Esophagus squamous epithelium (tissue), 5 donors: ENCODE measurements around the gene CAMP. TPM values are rescaled to one million over a fixed set of nuclear protein-coding genes. Genes with fewer than 3 reads are reported as not detected.
"Not testable (repeated sequence)": the region's sequence is repeated elsewhere in the genome, so short reads cannot be mapped to it uniquely, and the experiment has no call there.

Experiments
- DNase-seq: peaks from one replicate; lab custom pipeline; 2025; lab: John Stamatoyannopoulos, UW
- H3K27ac ChIP-seq, 4 donors: fragments of 200-600 bp; sonication (generic); one replicate each; pipeline ENCODE4 v1.5.1; 2016 to 2019; ENCODE audit warnings: mild to moderate bottlenecking in 1 of 4
- H3K27me3 ChIP-seq, 4 donors: fragments of 200-600 bp; sonication (generic); 1 replicate in 3 of 4; 2 replicates in 1 of 4; pipeline versions ENCODE4 v1.5.1 to v1.6.0; 2017 to 2021; ENCODE audit warnings: antibody characterized with exemption in 1 of 4
- H3K36me3 ChIP-seq, 3 donors: fragments of 200-600 bp; sonication (generic); one replicate each; pipeline ENCODE4 v1.5.1; 2016 to 2019
- H3K4me1 ChIP-seq, 3 donors: fragments of 200-600 bp; sonication (generic); one replicate each; pipeline ENCODE4 v1.5.1; 2017 to 2019
- H3K4me3 ChIP-seq, 4 donors: fragments of 200-600 bp; sonication (generic); 1 replicate in 3 of 4; 2 replicates in 1 of 4; pipeline ENCODE4 v1.5.1; 2016 to 2019; ENCODE audit warnings: mild to moderate bottlenecking in 2 of 4, moderate library complexity in 1 of 4
- H3K9me3 ChIP-seq, 3 donors: fragments of 200-600 bp; sonication (generic); one replicate each; pipeline ENCODE4 v1.5.1; 2016 to 2019
- POLR2A ChIP-seq, 4 donors: fragments of 450-650 bp; IDR thresholded peaks; one replicate each; pipeline ENCODE4 v1.6.1; 2017; ENCODE audit warnings: antibody characterized with exemption in 4 of 4, mild to moderate bottlenecking in 4 of 4, moderate library complexity in 3 of 4
- WGBS, 2 donors: methylation state at CpG; one replicate each; pipeline ENCODE4 v1.1.5; 2018; 5-methylcytosine and 5-hydroxymethylcytosine counted together
- intact Hi-C: fragments of 100-400 bp; cut with DNase I; formaldehyde crosslinking; loops from one replicate; pipeline ENCODE4 v1.15.0; 2022
- total RNA-seq, 4 donors: library from RNA; depleted of rRNA; stranded (reverse); fragments of >200 nt; gene quantifications; one replicate each; pipeline ENCODE4 v1.1.0, GENCODE V29; 2016
- TF ChIP-seq, protein P1 (sequence below), 6 experiments: fragments of 450-650 bp in 4 of 6; fragments of 200-600 bp in 2 of 6; sonication (generic) in 2 of 6; IDR thresholded peaks; one replicate each; pipeline ENCODE4 v1.5.1; 2016 to 2019; ENCODE audit warnings: antibody characterized with exemption in 6 of 6, mild to moderate bottlenecking in 4 of 6, moderate library complexity in 4 of 6
- donor health status: DM: yes; HTN: yes; CAD: no.

The CAMP gene
- total RNA-seq, 4 donors from 2014 or later = 0.76 TPM; not detected in 3

DNA sequence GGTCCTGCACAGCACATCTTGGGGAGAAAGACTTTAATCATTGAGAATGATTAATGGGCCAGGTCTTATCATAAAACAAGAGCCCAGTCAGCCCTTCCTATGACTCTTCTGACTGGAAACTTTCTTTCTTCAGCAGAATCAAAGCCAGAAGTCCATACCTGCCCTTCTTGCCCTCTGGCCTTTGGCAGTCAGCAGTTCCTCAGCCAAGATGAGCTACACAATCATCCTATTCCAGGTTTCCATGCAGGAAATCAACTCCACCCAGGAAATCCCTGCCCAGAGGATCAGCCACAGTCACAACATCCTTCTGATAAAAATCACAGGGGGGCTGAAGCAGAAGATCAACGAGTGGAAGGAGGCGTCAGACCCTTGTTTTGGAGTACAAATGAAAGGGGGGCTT, 44.5 kb downstream of the CAMP start:
- H3K4me3 ChIP-seq = no peak overlapping the region
- no peaks in the 10 kb centered on the region for H3K9me3 ChIP-seq
- peaks cover 0 to 48% (median 10%) of the 10 kb centered on the region in 3 donors for H3K36me3 ChIP-seq
- no peak for DNase-seq
- intact Hi-C loops = no loop called here
- peaks cover 16 to 48% (median 16%) of the 10 kb centered on the region in 3 donors for H3K4me1 ChIP-seq
- TF ChIP-seq, protein P1, sequence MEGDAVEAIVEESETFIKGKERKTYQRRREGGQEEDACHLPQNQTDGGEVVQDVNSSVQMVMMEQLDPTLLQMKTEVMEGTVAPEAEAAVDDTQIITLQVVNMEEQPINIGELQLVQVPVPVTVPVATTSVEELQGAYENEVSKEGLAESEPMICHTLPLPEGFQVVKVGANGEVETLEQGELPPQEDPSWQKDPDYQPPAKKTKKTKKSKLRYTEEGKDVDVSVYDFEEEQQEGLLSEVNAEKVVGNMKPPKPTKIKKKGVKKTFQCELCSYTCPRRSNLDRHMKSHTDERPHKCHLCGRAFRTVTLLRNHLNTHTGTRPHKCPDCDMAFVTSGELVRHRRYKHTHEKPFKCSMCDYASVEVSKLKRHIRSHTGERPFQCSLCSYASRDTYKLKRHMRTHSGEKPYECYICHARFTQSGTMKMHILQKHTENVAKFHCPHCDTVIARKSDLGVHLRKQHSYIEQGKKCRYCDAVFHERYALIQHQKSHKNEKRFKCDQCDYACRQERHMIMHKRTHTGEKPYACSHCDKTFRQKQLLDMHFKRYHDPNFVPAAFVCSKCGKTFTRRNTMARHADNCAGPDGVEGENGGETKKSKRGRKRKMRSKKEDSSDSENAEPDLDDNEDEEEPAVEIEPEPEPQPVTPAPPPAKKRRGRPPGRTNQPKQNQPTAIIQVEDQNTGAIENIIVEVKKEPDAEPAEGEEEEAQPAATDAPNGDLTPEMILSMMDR (IDR thresholded peaks at IDR 0.05) = no peak
- TF ChIP-seq POLR2A (IDR thresholded peaks at IDR 0.05) = no peak
- H3K27me3 ChIP-seq = no peaks in the 10 kb centered on the region
- peak overlapping the region; percentile 88 to 94 (median 92) for H3K27ac ChIP-seq
- WGBS, 2 donors = 20% methylated on average over 1 of the region's 2 CpGs; no CpG with 5 or more reads in 1 of the 2 donors

DNA sequence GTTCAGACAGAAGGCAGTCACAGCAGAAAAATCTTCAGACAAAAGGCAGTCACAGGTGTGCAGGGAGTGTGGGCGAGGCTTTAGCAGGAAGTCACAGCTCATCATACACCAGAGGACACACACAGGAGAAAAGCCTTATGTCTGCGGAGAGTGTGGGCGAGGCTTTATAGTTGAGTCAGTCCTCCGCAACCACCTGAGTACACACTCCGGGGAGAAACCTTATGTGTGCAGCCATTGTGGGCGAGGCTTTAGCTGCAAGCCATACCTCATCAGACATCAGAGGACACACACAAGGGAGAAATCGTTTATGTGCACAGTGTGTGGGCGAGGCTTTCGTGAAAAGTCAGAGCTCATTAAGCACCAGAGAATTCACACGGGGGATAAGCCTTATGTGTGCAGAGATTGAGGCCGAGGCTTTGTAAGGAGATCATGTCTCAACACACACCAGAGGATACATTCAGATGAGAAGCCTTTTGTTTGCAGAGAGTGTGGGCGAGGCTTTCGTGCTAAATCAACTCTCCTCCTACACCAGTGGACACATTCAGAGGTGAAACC, 45.2 kb downstream of the CAMP start:
- Histone ChIP-seq H3K36me3 (peaks cover 0 to 41% (median 10%) of the 10 kb centered on the region in 3 donors), H3K9me3 (no peaks in the 10 kb centered on the region), H3K27ac (peak overlapping the region; percentile 88 to 94 (median 92)), H3K4me3 (peak overlapping the region in 3 of 4 donors; percentile 10 to 41 (median 13)), H3K27me3 (no peaks in the 10 kb centered on the region), H3K4me1 (peaks cover 16 to 55% (median 19%) of the 10 kb centered on the region in 3 donors)
- no peak for DNase-seq
- WGBS, 2 donors = 51 to 52% methylated on average over 13 of the region's 13 CpGs
- TF ChIP-seq, protein P1 (IDR thresholded peaks at IDR 0.05) = no peak
- no peak for TF ChIP-seq POLR2A (IDR thresholded peaks at IDR 0.05)
- intact Hi-C loops = no loop called here

DNA sequence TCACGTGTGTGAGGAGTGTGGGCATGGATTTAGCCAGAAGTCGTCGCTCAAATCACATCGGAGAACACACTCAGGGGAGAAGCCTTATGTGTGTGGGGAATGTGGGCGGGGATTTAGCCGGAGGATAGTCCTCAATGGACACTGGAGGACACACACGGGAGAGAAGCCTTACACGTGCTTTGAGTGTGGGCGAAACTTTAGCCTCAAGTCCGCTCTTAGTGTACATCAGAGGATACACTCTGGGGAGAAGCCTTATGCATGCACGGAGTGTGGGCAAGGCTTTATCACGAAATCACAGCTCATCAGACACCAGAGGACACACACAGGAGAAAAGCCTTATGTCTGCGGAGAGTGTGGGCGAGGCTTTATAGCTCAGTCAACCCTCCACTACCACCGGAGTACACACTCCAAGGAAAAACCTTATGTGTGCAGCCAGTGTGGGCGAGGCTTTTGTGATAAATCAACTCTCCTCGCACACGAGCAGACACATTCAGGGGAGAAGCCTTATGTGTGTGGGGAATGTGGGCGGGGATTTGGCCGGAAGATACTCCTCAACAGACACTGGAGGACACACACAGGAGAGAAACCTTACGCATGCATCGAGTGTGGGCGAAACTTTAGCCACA, 45.8 kb downstream of the CAMP start:
- Histone ChIP-seq H3K27ac (peak overlapping the region; percentile 88 to 94 (median 92)), H3K4me3 (peak overlapping the region in 3 of 4 donors; percentile 10 to 41 (median 13)), H3K27me3 (no peaks in the 10 kb centered on the region), H3K9me3 (no peaks in the 10 kb centered on the region), H3K4me1 (peaks cover 16 to 59% (median 20%) of the 10 kb centered on the region in 3 donors), H3K36me3 (peaks cover 0 to 35% (median 9%) of the 10 kb centered on the region in 3 donors)
- intact Hi-C loops = no loop called here
- DNase-seq = no peak
- 38 to 41% methylated on average over 20 to 22 of the region's 23 CpGs for WGBS, 2 donors
- no peak for TF ChIP-seq POLR2A (IDR thresholded peaks at IDR 0.05)
- TF ChIP-seq, protein P1 (IDR thresholded peaks at IDR 0.05) = no peak

DNA sequence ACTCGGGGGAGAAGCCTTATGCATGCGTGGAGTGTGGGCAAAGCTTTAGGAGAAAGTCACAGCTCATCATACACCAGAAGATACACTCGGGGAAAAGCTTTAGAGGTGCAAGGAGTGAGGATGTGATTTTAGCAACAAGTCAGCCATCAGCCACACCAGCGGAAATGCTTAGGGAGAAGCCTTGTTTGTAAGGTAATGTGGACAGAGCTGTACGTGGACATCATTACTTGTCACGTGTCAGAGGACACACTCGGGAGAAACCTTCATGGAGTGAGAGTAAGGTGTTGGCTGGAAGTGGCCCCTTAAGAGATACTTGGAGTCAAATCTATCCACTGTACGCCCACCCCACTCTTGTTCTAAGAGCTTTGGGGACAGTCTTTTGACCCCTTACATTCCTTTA, 46.3 kb downstream of the CAMP start:
- H3K9me3 ChIP-seq = no peaks in the 10 kb centered on the region
- peak overlapping the region; percentile 88 to 94 (median 92) for H3K27ac ChIP-seq
- TF ChIP-seq, protein P1 (IDR thresholded peaks at IDR 0.05) = no peak
- TF ChIP-seq POLR2A (IDR thresholded peaks at IDR 0.05) = no peak
- intact Hi-C loops = no loop called here
- peaks cover 0 to 30% (median 4%) of the 10 kb centered on the region in 3 donors for H3K36me3 ChIP-seq
- no peaks in the 10 kb centered on the region for H3K27me3 ChIP-seq
- peaks cover 16 to 59% (median 20%) of the 10 kb centered on the region in 3 donors for H3K4me1 ChIP-seq
- DNase-seq = no peak
- WGBS, 2 donors = 69 to 74% methylated on average over 8 of the region's 8 CpGs
- H3K4me3 ChIP-seq = no peak overlapping the region

DNA sequence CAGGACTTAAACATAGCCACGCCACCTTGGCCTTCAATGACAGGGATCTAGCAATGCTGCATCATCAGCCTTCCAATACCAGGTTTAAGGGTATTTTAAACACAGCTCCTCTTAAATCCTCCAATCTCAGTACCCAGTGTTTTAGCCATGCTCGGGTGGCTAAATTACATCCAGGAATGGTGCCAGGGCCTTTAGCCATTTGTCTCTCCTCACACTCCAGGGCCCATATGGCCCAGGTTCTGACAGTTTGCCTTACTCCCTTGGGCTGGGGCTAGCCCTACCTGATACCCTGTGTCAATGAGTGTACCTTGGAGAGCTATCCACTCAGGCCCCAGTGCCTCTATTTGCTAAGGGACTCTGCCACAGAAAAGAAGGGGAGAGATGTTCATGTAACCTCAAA, 47.0 kb downstream of the CAMP start:
- no peak for DNase-seq
- 69 to 72% methylated on average over 2 of the region's 2 CpGs for WGBS, 2 donors
- intact Hi-C loops = no loop called here
- H3K9me3 ChIP-seq = no peaks in the 10 kb centered on the region
- no peak overlapping the region for H3K4me3 ChIP-seq
- H3K36me3 ChIP-seq = peaks cover 0 to 26% (median 4%) of the 10 kb centered on the region in 3 donors
- peak overlapping the region in 2 of 4 donors; percentile 92 to 94 for H3K27ac ChIP-seq
- TF ChIP-seq, protein P1 (IDR thresholded peaks at IDR 0.05) = no peak
- no peak for TF ChIP-seq POLR2A (IDR thresholded peaks at IDR 0.05)
- H3K27me3 ChIP-seq = no peaks in the 10 kb centered on the region
- peaks cover 16 to 59% (median 20%) of the 10 kb centered on the region in 3 donors for H3K4me1 ChIP-seq

DNA sequence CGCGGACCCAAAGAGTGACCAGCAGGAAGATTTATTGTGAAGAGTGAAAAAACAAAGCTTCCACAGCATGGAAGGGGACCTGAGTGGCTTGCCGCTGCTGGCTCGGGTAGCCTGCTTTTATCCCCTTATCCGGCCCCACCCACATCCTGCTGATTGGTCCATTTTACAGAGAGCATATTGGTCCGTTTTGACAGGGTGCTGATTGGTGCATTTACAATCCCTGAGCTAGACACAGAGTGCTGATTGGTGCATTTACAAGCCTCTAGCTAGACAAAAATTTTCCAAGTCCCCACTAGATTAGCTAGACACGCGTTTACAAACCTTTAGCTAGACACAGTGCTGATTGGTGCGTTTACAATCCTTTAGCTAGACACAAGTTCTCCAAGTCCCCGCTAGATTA, 47.9 kb downstream of the CAMP start:
- 92 to 93% methylated on average over 9 to 10 of the region's 10 CpGs for WGBS, 2 donors
- intact Hi-C loops, H3K4me3 ChIP-seq: not testable (repeated sequence)

More for the DNA sequence above, 47.9 kb downstream of the CAMP start:
- H3K27me3 ChIP-seq, H3K9me3 ChIP-seq, DNase-seq, H3K27ac ChIP-seq: not testable (repeated sequence)
- Histone ChIP-seq H3K4me1 (peaks cover 16 to 59% (median 20%) of the 10 kb centered on the region in 3 donors), H3K36me3 (peaks cover 0 to 19% (median 2%) of the 10 kb centered on the region in 3 donors)
